Measurements from ENCODE around the gene PDE1A.

GRCh38 chr2:182128821-182129707 is 297.8 kb downstream of the PDE1A start:
- TF ChIP-seq CTCF (IDR thresholded peaks at IDR 0.05 in 4 of 5, conservative IDR thresholded peaks at IDR 0.05 in 1 of 5): no peak
- no peak for TF ChIP-seq POLR2A (IDR thresholded peaks at IDR 0.05)
